ENCODE results near the gene UFSP1. TPM values are rescaled to one million over a fixed set of nuclear protein-coding genes. Genes with fewer than 3 reads are reported as not detected.
"Not testable (repeated sequence)": the region's sequence is repeated elsewhere in the genome, so short reads cannot be mapped to it uniquely, and the experiment has no call there.

The UFSP1 gene
- total RNA-seq: 2.9 and 3.7 TPM in 2 replicates
- long read RNA-seq: 0 reads

DNA sequence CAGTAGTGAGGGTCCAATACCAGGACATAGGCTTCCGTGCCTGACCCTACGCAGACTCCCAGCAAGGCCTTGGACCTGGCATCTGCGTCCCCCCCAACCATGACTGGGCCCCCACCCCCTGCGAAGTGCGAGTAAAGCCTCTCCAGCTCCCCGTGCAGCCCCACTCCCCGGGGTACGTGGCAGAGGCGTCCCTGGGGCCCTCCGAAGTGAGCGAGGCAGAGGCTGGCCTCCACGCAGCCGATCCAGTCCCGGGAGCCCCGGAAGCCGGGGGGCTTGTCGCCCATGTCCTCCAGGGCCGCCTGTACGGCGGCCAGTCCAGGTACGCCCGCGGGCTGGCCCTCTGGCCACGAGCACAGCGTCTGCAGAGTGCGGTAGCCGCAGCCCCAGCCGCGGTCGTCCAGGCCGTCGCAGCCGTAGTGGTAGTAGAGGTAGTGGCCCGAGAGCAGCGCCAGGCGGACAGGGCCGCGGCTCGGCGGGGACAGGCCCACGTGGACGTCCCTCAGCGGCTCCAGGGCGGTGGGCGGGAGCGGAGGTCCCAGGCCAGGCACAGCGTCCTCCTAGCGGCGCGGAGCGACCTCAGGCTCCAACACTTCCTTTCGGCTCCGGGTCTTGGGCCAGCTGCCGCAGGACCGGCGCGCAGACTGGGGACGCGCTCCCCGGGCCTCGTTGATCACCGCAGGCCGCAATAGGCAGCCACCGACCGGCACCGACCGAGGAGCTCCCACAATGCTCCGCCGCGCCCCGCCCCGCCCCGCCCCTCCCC lies at the start of gene UFSP1:
Gene UFSP1, minus strand, starts transcription at position 728 of the 763 bp plus-strand sequence. Its CDS starts 444 bp downstream, at position 284.
- no peak for DNase-seq (ENCODE audit: extremely low spot score, unreplicated experiment)
- H3K36me3 Mint-ChIP-seq (ENCODE audit: unreplicated experiment): peaks cover 41% of the 10 kb centered on the region
- peak within 1 kb of the TSS; percentile 86 for H3K4me3 Mint-ChIP-seq (ENCODE audit: unreplicated experiment)
- H3K27ac Mint-ChIP-seq (ENCODE audit: unreplicated experiment): peak within 1 kb of the TSS; percentile 94
- peaks cover 32% of the 10 kb centered on the region for H3K4me1 Mint-ChIP-seq (ENCODE audit: unreplicated experiment)
- H3K27me3 Mint-ChIP-seq (ENCODE audit: unreplicated experiment): no peaks in the 10 kb centered on the region
- no peaks in the 10 kb centered on the region for H3K9me3 Mint-ChIP-seq (ENCODE audit: unreplicated experiment)
- TF ChIP-seq, protein P1, sequence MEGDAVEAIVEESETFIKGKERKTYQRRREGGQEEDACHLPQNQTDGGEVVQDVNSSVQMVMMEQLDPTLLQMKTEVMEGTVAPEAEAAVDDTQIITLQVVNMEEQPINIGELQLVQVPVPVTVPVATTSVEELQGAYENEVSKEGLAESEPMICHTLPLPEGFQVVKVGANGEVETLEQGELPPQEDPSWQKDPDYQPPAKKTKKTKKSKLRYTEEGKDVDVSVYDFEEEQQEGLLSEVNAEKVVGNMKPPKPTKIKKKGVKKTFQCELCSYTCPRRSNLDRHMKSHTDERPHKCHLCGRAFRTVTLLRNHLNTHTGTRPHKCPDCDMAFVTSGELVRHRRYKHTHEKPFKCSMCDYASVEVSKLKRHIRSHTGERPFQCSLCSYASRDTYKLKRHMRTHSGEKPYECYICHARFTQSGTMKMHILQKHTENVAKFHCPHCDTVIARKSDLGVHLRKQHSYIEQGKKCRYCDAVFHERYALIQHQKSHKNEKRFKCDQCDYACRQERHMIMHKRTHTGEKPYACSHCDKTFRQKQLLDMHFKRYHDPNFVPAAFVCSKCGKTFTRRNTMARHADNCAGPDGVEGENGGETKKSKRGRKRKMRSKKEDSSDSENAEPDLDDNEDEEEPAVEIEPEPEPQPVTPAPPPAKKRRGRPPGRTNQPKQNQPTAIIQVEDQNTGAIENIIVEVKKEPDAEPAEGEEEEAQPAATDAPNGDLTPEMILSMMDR (IDR thresholded peaks at IDR 0.05): no peak

DNA sequence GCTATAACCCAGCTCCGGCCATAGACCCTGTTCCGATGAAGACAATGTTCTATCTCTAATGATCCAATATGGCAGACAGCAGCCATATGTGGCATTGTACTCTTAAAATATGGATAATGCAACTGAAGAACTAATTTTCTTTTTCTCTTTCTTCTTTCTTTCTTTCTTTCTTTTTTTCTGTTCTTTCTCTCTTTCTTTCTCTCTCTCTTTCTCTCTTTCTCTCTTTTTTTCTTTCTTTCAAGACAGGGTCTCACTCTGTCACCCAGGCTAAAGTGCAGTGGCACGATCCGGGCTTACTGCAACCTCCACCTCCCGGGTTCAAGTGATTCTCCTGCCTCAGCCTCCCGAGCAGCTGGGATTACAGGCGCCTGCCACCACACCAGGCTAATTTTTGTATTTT lies 46.7 kb upstream of the UFSP1 start:
- not testable (repeated sequence) for H3K9me3 Mint-ChIP-seq (ENCODE audit: unreplicated experiment)

GRCh38 chr7:100935381-100935780 lies 45.9 kb upstream of the UFSP1 start:
- H3K36me3 Mint-ChIP-seq (ENCODE audit: unreplicated experiment); H3K4me3 Mint-ChIP-seq (ENCODE audit: unreplicated experiment); H3K4me1 Mint-ChIP-seq (ENCODE audit: unreplicated experiment); H3K9me3 Mint-ChIP-seq (ENCODE audit: unreplicated experiment); H3K27ac Mint-ChIP-seq (ENCODE audit: unreplicated experiment); DNase-seq (ENCODE audit: extremely low spot score, unreplicated experiment); H3K27me3 Mint-ChIP-seq (ENCODE audit: unreplicated experiment): not testable (repeated sequence)

More for the DNA sequence above, 46.7 kb upstream of the UFSP1 start:
- not testable (repeated sequence) for DNase-seq (ENCODE audit: extremely low spot score, unreplicated experiment); H3K4me1 Mint-ChIP-seq (ENCODE audit: unreplicated experiment); H3K27ac Mint-ChIP-seq (ENCODE audit: unreplicated experiment); H3K4me3 Mint-ChIP-seq (ENCODE audit: unreplicated experiment); H3K36me3 Mint-ChIP-seq (ENCODE audit: unreplicated experiment); H3K27me3 Mint-ChIP-seq (ENCODE audit: unreplicated experiment)

DNA sequence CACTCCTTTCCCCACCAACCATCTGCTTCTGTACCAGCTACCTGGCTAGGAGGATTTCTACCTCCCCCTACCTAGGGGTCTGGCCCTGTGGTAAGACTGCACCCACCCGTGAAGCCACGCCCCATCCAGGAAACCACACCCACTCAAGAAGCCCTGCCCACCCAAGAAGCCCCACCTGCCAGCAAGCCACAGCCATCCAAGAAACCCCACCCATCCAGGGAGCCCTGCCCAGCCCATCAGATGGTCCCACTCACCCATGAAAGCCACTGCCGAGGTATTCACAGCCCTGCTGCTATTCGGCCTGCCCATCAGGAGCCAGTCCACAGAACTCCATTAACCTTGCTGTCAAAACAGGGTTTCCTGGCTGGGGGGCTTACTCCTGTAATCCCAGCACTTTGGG lies 44.2 kb upstream of the UFSP1 start:
- no peak overlapping the region for H3K4me3 Mint-ChIP-seq (ENCODE audit: unreplicated experiment)
- H3K27ac Mint-ChIP-seq (ENCODE audit: unreplicated experiment): no peak overlapping the region
- H3K36me3 Mint-ChIP-seq (ENCODE audit: unreplicated experiment): no peaks in the 10 kb centered on the region
- DNase-seq (ENCODE audit: extremely low spot score, unreplicated experiment): no peak
- H3K27me3 Mint-ChIP-seq (ENCODE audit: unreplicated experiment): peaks cover 6% of the 10 kb centered on the region
- peaks cover 5% of the 10 kb centered on the region for H3K9me3 Mint-ChIP-seq (ENCODE audit: unreplicated experiment)
- TF ChIP-seq, protein P1 (IDR thresholded peaks at IDR 0.05): no peak
- H3K4me1 Mint-ChIP-seq (ENCODE audit: unreplicated experiment): no peaks in the 10 kb centered on the region

GRCh38 chr7:100929808-100930174 lies 40.3 kb upstream of the UFSP1 start:
- Mint-ChIP-seq H3K27me3 (ENCODE audit: unreplicated experiment) (peaks cover 6% of the 10 kb centered on the region), H3K4me1 (ENCODE audit: unreplicated experiment) (no peaks in the 10 kb centered on the region), H3K4me3 (ENCODE audit: unreplicated experiment) (no peak overlapping the region), H3K36me3 (ENCODE audit: unreplicated experiment) (no peaks in the 10 kb centered on the region), H3K27ac (ENCODE audit: unreplicated experiment) (no peak overlapping the region), H3K9me3 (ENCODE audit: unreplicated experiment) (peaks cover 5% of the 10 kb centered on the region)
- no peak for DNase-seq (ENCODE audit: extremely low spot score, unreplicated experiment)
- TF ChIP-seq, protein P1 (IDR thresholded peaks at IDR 0.05): no peak

GRCh38 chr7:100923616-100924015 lies 34.1 kb upstream of the UFSP1 start:
- H3K4me1 Mint-ChIP-seq (ENCODE audit: unreplicated experiment); H3K27ac Mint-ChIP-seq (ENCODE audit: unreplicated experiment); H3K4me3 Mint-ChIP-seq (ENCODE audit: unreplicated experiment); H3K9me3 Mint-ChIP-seq (ENCODE audit: unreplicated experiment); H3K36me3 Mint-ChIP-seq (ENCODE audit: unreplicated experiment); DNase-seq (ENCODE audit: extremely low spot score, unreplicated experiment): not testable (repeated sequence)
- peaks cover 38% of the 10 kb centered on the region for H3K27me3 Mint-ChIP-seq (ENCODE audit: unreplicated experiment)

Measured in osteocyte (in vitro differentiated cells).